GM18951 (cell line): ENCODE data around the gene DSC2.

Experiments used
- POLR2A ChIP-seq: IDR thresholded peaks from 4 replicates; pipeline ENCODE4 v1.6.1; 2011; ENCODE audit warnings: mild to moderate bottlenecking; ENCODE audit not compliant: insufficient read length, insufficient read depth; ENCODE audit errors: extremely low read depth
- in situ Hi-C: fragments of 300-500 bp; cut with MboI; formaldehyde crosslinking; loops from one replicate; pipeline ENCODE4 v1.12.0; 2022; ENCODE audit warnings: low sequenced_read_pairs, mixed read lengths, inconsistent platforms; ENCODE audit not compliant: unreplicated experiment

DSC2 gene

GRCh38 chr18:31077878-31078277 lies 24.3 kb downstream of the DSC2 start:
- in situ Hi-C loops, result no loop called here
- no peak for TF ChIP-seq POLR2A

DNA sequence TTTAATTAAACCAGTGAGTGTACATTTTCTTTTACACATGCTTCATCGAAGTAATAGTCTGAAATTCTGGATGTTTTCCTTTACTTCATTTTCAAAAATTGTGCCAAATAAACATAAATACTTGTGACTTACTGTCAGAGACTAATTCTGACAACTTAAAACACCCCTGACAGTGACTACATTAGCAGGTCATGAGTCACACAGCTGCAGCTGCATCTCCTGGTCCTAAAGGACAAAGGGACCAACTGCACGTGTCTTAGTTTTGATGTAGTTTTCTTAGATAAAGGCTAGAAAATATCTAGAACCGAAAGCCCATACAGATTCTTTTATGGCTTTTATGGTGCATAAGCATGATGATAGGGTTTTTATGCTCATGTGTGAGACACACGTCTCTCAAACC lies 30.0 kb downstream of the DSC2 start:
- TF ChIP-seq POLR2A, result no peak
- in situ Hi-C loops, result no loop called here

DNA sequence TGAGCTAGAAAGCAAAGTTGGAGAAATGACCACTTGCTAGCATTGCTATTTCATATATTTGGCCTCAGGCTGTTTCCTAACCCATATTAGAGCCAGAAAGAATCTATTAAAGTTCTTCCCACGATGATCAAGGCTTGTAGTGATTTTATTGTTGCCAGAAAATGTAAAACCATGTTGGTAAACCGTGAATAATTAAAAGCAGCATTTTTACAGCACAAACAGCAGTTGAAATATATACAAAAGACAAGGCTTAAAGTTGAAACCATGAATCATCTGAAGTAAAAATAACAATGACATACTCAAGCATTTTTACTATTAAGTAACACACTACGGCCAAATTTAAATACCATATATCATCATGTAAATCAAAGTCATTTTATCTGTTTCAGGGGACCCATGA lies 32.0 kb downstream of the DSC2 start:
- no peak for TF ChIP-seq POLR2A
- in situ Hi-C loops, result no loop called here

GRCh38 chr18:31066266-31066665 lies 36.0 kb downstream of the DSC2 start:
- TF ChIP-seq POLR2A, result no peak
- in situ Hi-C loops, result no loop called here

DNA sequence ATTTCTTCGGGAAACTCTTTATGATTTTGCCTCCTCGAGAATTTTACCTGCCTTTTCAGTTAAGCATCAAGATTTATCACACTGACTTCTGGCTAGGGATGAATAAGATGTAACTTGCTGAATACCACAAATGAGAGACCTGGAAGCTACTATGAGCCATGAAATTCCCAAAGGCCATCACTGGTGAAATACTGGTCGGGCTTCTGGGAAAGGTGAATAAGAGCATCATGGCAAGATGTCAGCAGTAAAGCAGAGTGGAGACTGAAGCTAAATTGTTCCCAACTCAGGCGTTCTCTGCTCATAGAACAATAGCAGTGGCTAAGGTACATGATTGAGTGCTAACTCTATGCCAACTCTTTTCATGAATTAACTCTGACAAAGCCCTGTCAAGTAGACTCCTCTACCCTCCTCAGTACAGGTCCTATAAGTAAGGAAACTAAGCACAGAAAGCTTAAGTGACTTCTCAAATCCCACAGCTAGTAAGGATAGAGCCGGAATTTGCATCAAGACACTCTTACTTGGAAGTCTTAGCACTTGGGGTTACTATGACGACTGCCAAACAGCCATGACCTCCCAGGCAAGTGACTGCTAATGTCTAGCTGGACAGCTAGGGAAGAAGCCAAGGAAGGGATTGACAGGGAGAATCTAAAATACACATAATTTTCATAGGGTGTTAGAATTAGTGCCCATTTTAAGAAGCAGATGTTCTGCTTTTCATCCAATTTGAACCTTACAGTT lies 37.0 kb downstream of the DSC2 start:
- TF ChIP-seq POLR2A, result no peak
- in situ Hi-C loops, result no loop called here

DNA sequence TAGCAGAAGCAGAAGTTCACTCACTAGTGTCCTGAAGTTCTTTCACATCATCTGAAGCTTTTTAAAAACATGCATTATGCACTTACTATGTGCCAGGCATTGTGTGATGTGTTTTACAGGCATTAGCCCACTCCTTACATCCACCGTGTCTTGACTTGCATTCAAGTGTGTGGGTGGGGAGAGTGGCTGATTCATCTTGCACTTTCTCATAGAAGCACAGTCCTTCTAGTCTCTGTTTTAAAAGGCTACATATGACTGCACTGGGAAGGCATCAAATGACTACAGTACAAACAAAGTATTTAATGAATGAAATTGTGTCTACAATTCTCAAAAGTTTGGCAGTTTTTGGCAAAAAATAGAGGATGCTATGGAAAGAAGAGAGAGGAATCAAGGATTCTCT lies 38.1 kb downstream of the DSC2 start:
- TF ChIP-seq POLR2A, result no peak
- in situ Hi-C loops, result no loop called here

- no peak for TF ChIP-seq POLR2A
- in situ Hi-C loops, result no loop called here
These were observed 40.3 kb downstream of the DSC2 start for GRCh38 chr18:31061945-31062344.

DNA sequence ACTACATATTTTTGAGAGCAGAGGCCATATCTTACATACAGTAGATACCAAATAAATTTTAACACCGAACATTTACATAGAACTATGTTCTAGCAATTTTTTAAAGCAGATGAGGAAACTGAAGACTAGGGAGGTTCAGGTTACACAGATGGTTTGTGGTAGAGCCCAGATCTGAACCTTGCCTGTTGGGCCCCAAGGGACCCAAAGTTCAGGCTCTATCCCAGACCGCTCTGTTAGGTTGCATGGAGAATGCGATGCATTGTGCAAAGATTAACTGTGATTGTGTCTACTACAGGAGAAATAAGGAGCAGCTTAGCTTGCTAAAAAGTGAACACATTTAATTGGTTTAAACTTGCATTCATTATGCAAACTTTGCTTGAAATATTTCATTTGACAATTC lies 43.3 kb downstream of the DSC2 start:
- TF ChIP-seq POLR2A, result no peak
- in situ Hi-C loops, result no loop called here

- TF ChIP-seq POLR2A, result no peak
- in situ Hi-C loops, result no loop called here
These were observed 44.3 kb downstream of the DSC2 start for GRCh38 chr18:31057917-31058316.

GRCh38 chr18:31057051-31057450 lies 45.2 kb downstream of the DSC2 start:
- TF ChIP-seq POLR2A, result no peak
- in situ Hi-C loops, result no loop called here

DNA sequence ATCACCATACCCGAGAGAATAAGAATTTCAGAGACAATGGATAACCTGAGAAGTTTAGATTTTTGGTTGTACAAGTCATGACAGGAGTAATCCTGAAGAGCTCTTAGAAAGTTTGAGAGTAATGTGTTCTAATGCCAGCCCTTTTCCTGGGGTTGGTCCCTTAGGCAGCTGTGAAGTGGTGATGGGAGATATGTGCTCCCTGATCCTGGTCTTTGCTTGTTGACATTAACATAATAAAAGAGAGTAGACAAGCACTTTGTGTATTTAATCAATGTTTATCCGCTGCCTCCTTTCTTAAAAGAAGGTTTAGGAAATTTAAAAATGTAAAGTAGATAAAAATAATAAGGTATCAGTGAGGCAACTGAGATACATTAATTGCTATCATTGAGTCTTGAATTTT lies 45.9 kb downstream of the DSC2 start:
- in situ Hi-C loops, result no loop called here

DNA sequence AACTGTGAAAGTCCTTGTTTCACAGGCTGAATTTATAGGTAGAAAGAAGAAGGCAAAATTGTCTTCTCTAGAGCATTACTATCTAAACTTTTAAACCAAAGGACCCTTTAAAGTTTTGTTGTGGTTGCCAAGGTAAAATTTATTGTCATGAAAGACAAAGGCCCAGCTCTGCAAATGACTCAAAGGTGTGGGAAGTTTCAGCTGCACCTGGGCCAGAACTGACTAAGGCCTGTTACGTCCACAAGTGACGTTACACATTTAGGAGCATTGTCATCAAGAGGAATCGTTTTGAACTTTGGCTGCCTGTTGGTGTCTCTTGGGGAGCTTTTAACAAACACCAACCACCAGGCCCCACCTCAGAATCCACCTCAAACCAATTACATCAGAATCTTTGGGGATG lies 51.6 kb downstream of the DSC2 start:
- in situ Hi-C loops, result no loop called here

More for the DNA sequence above, 45.9 kb downstream of the DSC2 start:
- TF ChIP-seq POLR2A, result no peak

DNA sequence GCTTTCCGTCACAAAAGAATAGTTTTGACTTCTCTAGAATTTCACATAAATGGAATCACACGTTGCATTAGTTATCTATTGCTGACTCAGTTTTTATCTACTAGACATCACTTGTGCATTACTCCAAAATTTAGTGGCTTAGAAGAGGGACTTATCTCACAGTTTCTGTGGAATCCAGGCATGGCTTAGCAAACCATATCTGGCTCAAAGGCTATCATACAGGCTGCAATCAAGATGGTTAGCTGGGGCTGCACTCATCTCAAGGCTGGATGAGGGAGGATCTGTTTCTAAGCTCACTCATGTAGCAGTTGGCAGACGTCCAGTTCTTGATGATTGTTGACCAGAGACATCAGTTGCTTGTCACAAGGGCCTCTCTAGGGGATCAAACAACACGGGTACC lies 53.0 kb downstream of the DSC2 start:
- in situ Hi-C loops, result no loop called here
- TF ChIP-seq POLR2A, result no peak

More for the DNA sequence above, 51.6 kb downstream of the DSC2 start:
- TF ChIP-seq POLR2A, result no peak

DNA sequence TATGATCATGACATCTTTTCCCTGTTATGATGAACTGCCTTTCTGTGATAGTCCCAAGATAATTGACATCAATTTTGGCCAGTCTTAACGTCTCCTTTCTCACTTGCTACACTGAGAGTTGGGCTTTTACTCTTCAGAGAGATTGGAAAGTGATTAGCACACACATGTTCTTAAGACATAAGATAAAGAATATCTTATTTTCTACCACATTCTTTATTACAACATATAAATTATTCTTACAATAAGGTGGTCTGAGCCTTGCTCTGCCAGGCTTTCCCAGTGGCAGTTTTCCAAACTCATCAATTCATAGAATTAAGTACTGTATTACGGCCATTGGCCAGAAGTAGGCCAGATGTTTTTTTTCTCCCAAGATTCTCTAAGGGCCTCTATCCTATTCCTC lies 54.0 kb downstream of the DSC2 start:
- in situ Hi-C loops, result no loop called here
- no peak for TF ChIP-seq POLR2A

DNA sequence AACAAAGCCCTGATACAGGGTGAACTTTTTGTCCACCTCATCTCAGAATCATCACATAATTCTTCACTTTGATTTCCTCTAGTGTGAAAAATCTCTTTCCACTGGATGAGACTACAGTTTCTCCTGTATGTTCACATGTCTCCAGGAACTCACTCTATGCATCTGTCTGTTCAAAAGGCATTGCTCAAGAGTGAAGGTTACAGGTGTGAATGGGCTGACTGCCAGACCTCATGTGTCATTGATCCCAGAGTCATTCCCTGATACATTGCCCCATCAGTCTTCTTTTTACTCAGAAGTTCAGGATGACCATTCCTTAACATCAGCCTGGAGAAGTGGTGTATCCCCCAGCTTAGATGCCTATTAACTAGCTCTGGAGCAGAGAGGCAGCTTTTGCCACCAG lies 55.3 kb downstream of the DSC2 start:
- TF ChIP-seq POLR2A, result no peak
- in situ Hi-C loops, result no loop called here
